Prostate gland (tissue), 2 donors: ENCODE data around the gene MIEF2. TPM values are rescaled to one million over a fixed set of nuclear protein-coding genes. Genes with fewer than 3 reads are reported as not detected.

Experiments used
- DNase-seq: peaks from one replicate; pipeline ENCODE4 v3.0.0-alpha.2; 2019; ENCODE audit warnings: low spot score
- H3K27ac ChIP-seq, 2 donors: fragments of 200-600 bp; sonication (generic); 2 replicates each; pipeline ENCODE4 v1.5.1; 2017 to 2019
- H3K27me3 ChIP-seq: fragments of 200-600 bp; sonication (generic); replicated peaks from 2 replicates; pipeline ENCODE4 v1.5.1; 2019; ENCODE audit not compliant: insufficient read depth
- H3K36me3 ChIP-seq, 2 donors: fragments of 200-600 bp; sonication (generic); 1 replicate in 1 of 2; 2 replicates in 1 of 2; pipeline versions ENCODE4 v1.5.1 to v1.8.1; 2017 to 2019
- H3K4me1 ChIP-seq: fragments of 200-600 bp; sonication (generic); replicated peaks from 2 replicates; pipeline ENCODE4 v1.5.1; 2019
- H3K4me3 ChIP-seq, 2 donors: fragments of 200-600 bp; sonication (generic); 2 replicates each; pipeline ENCODE4 v1.5.1; 2017 to 2019
- H3K9me3 ChIP-seq: fragments of 200-600 bp; sonication (generic); 2 replicates; pipeline ENCODE4 v1.5.1; 2017
- CTCF ChIP-seq, 4 experiments: fragments of 200-600 bp in 2 of 4; fragments of 450-650 bp in 2 of 4; sonication (generic) in 2 of 4; IDR thresholded peaks; 1 replicate in 3 of 4; 2 replicates in 1 of 4; pipeline ENCODE4 v1.5.1; 2016 to 2019; ENCODE audit warnings: antibody characterized with exemption in 4 of 4, mild to moderate bottlenecking in 2 of 4, moderate library complexity in 2 of 4
- POLR2A ChIP-seq: fragments of 450-650 bp; IDR thresholded peaks from one replicate; pipeline ENCODE4 v1.6.1; 2016; ENCODE audit warnings: antibody characterized with exemption, mild to moderate bottlenecking
- POLR2AphosphoS5 ChIP-seq: sonication (generic); formaldehyde crosslinking; IDR thresholded peaks from one replicate; pipeline ENCODE4 v1.6.1; 2017; ENCODE audit warnings: antibody characterized with exemption
- WGBS: methylation state at CpG from one replicate; pipeline ENCODE4 v1.1.5; 2018; 5-methylcytosine and 5-hydroxymethylcytosine counted together
- intact Hi-C: fragments of 100-400 bp; cut with DNase I; formaldehyde crosslinking; loops from one replicate; pipeline ENCODE4 v1.14.2; 2022
- total RNA-seq, 2 donors: library from RNA; depleted of rRNA; stranded (reverse); fragments of >200 nt; gene quantifications; one replicate each; pipeline ENCODE4 v1.1.0, GENCODE V29; 2016

MIEF2 gene
- total RNA-seq, 2 donors from 2014 or later: 22.3 to 28.7 TPM

- TF ChIP-seq POLR2A (no peak), POLR2AphosphoS5 (no peak), CTCF (IDR thresholded peaks at IDR 0.05) (no peak)
- Histone ChIP-seq H3K36me3 (no peaks in the 10 kb centered on the region), H3K9me3 (no peaks in the 10 kb centered on the region), H3K4me1 (no peaks in the 10 kb centered on the region), H3K27ac (no peak overlapping the region), H3K4me3 (no peak overlapping the region), H3K27me3 (no peaks in the 10 kb centered on the region)
- DNase-seq: no peak
- intact Hi-C loops: no loop called here
- WGBS: 53% methylated on average over 4 of the region's 4 CpGs
These were observed 41.6 kb upstream of the MIEF2 start for GRCh38 chr17:18218756-18219415.

- Histone ChIP-seq H3K27ac (no peak overlapping the region), H3K4me3 (no peak overlapping the region), H3K36me3 (no peaks in the 10 kb centered on the region), H3K27me3 (no peaks in the 10 kb centered on the region), H3K4me1 (no peaks in the 10 kb centered on the region), H3K9me3 (no peaks in the 10 kb centered on the region)
- TF ChIP-seq POLR2AphosphoS5: no peak
- no peak for TF ChIP-seq POLR2A
- WGBS: 89% methylated on average over 4 of the region's 4 CpGs
- no peak for DNase-seq
- intact Hi-C loops: no loop called here
These were observed 36.4 kb upstream of the MIEF2 start for GRCh38 chr17:18224053-18224386.

DNA sequence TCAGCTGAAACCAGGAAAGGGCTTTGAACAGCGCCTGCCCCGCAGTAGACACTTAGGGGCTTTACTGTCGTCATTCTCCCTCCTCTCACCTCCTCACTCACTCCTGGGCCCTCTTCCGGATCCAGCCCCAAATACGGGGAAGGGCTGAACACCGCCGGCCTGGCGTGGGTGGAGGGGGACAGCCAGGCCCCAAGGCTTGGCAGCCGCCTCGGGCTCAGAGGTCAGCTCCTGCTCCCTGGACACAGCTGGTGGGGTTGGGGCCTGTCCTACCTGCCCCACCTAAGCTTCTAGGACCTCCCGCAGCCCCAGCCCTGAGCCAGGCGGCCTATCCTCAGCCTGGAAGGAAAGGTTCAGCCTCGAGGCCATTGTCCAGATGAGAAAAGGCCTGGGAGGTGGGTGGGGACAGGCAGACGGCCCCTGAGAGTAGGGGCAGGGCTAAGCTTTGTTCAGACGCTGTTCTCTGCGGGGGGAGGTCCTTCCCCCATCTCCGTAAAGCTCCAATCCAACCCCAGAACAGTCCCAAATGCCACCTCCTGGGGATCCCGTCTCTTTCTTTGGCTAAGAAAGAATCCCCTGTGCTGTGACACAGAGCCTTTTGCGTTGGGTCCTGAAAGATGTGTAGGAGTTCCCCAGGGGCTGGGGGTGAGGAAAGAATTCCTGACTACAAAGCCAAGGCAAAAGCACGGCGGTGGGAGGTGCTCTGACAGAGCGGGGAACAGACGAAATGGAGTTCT is 35.9 kb upstream of the MIEF2 start:
- Histone ChIP-seq H3K4me3 (peak overlapping the region; percentile 16 to 27), H3K36me3 (no peaks in the 10 kb centered on the region), H3K4me1 (no peaks in the 10 kb centered on the region), H3K27me3 (no peaks in the 10 kb centered on the region), H3K27ac (peak overlapping the region in 1 of 2 donors; percentile 13), H3K9me3 (no peaks in the 10 kb centered on the region)
- DNase-seq: no peak
- 47% methylated on average over 23 of the region's 23 CpGs for WGBS
- intact Hi-C loops: no loop called here
- TF ChIP-seq POLR2AphosphoS5 (no peak), POLR2A (no peak), CTCF (IDR thresholded peaks at IDR 0.05) (no peak)

DNA sequence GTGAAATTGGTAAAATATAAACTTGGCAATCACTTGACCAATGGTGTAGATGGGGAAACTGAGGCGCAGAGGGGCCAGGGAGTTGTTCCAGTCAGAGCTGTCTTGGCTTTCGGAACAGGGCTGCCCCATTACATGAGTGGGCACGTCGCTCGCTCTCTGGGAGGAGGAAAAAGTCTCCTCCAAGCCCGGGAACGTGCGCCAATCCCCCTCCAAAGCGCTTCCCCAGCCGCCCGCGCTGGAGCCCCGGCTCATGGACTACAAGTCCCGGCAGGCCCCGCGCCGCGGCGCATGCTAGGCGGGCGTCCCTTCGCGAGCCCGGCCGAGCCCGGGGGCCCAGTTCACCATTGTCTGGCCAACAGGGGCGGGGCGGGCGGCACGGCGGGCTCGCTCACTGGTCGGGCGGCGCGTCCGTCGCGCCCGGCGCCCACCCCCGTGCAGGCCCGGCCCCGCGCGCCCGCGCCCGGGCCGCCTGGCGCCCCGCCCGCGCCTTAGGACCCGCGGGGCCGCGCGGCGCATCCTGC is 35.3 kb upstream of the MIEF2 start, which contains the start of gene LLGL1:
Gene LLGL1 (plus strand): TSS at position 515 of the 521 bp plus-strand sequence. CDS start 48 bp downstream, outside the sequence.
- TF ChIP-seq POLR2AphosphoS5: peak; percentile 76
- no peak for TF ChIP-seq POLR2A
- peak in 1 of 4 experiments; percentile 15 for TF ChIP-seq CTCF (IDR thresholded peaks at IDR 0.05)
- no peaks in the 10 kb centered on the region for H3K27me3 ChIP-seq
- H3K36me3 ChIP-seq: no peaks in the 10 kb centered on the region
- no peaks in the 10 kb centered on the region for H3K4me1 ChIP-seq
- DNase-seq: peak; percentile 95
- intact Hi-C loops: no loop called here
- WGBS: under 1% methylated on average over 26 of the region's 60 CpGs
- peak within 1 kb of the TSS in 1 of 2 donors; percentile 13 for H3K27ac ChIP-seq
- peak within 1 kb of the TSS; percentile 53 to 57 for H3K4me3 ChIP-seq
- no peaks in the 10 kb centered on the region for H3K9me3 ChIP-seq

- intact Hi-C loops: no loop called here
- 1% methylated on average over 29 of the region's 57 CpGs for WGBS
- no peak for DNase-seq
- Histone ChIP-seq H3K27me3 (no peaks in the 10 kb centered on the region), H3K36me3 (no peaks in the 10 kb centered on the region), H3K27ac (no peak overlapping the region), H3K4me1 (no peaks in the 10 kb centered on the region), H3K4me3 (peak overlapping the region; percentile 53 to 57), H3K9me3 (no peaks in the 10 kb centered on the region)
- TF ChIP-seq CTCF (IDR thresholded peaks at IDR 0.05) (no peak), POLR2A (no peak), POLR2AphosphoS5 (no peak)
These were observed 34.7 kb upstream of the MIEF2 start for GRCh38 chr17:18225642-18226283.
